Neural cell (in vitro differentiated cells): ENCODE measurements around the gene ACOT13. TPM values are rescaled to one million over a fixed set of nuclear protein-coding genes. Genes with fewer than 3 reads are reported as not detected.

Experiments
- H2AFZ ChIP-seq: fragments of 200-600, 300-800 bp; sonication (generic), shearing (Covaris generic); 2 replicates; pipeline ENCODE4 v1.6.0; 2014; ENCODE audit warnings: low read depth, mild to moderate bottlenecking, antibody characterized with exemption, low read length, moderate library complexity
- H3F3A ChIP-seq: fragments of 200-600 bp; shearing (Covaris generic); 2 replicates; pipeline ENCODE4 v1.6.1; 2016; ENCODE audit warnings: mild to moderate bottlenecking, moderate library complexity, mixed read lengths, antibody characterized with exemption, low read length; ENCODE audit not compliant: insufficient read depth, poor library complexity, severe bottlenecking
- H3K27ac ChIP-seq: fragments of 200-600, 300-800 bp; sonication (generic), shearing (Covaris generic); 2 replicates; pipeline ENCODE4 v1.5.1; 2014; ENCODE audit warnings: mild to moderate bottlenecking, low read length, moderate library complexity
- H3K27me3 ChIP-seq: fragments of 300-800, 200-600 bp; sonication (generic), shearing (Covaris generic); 2 replicates; pipeline ENCODE4 v1.6.0; 2014; ENCODE audit warnings: mild to moderate bottlenecking, low read depth, low read length, moderate library complexity; ENCODE audit not compliant: insufficient read depth
- H3K36me3 ChIP-seq: fragments of 300-800, 200-600 bp; sonication (generic), shearing (Covaris generic); 2 replicates; pipeline ENCODE4 v1.5.1; 2014; ENCODE audit warnings: mild to moderate bottlenecking, antibody characterized with exemption, low read length, moderate library complexity; ENCODE audit not compliant: insufficient read depth
- H3K4me2 ChIP-seq: fragments of 300-800, 200-600 bp; sonication (generic), shearing (Covaris generic); 2 replicates; pipeline ENCODE4 v1.6.0; 2014; ENCODE audit warnings: mild to moderate bottlenecking, low read length
- H3K4me3 ChIP-seq: fragments of 300-800, 200-600 bp; sonication (generic), shearing (Covaris generic); 2 replicates; pipeline ENCODE4 v1.5.1; 2014; ENCODE audit warnings: mild to moderate bottlenecking, low read length, moderate library complexity
- H3K79me2 ChIP-seq: fragments of 200-600 bp; shearing (Covaris generic); replicated peaks from 2 replicates; pipeline ENCODE4 v1.6.0; 2014; ENCODE audit warnings: mild to moderate bottlenecking, low read length, moderate library complexity; ENCODE audit not compliant: insufficient read depth
- H3K9ac ChIP-seq: fragments of 300-800, 200-600 bp; sonication (generic), shearing (Covaris generic); 2 replicates; pipeline ENCODE4 v1.6.1; 2016; ENCODE audit warnings: mild to moderate bottlenecking, low read length, mixed read lengths
- H3K9me2 ChIP-seq: fragments of 200-600 bp; shearing (Covaris generic); 2 replicates; pipeline ENCODE4 v1.6.1; 2016; ENCODE audit warnings: mild to moderate bottlenecking, low read length, mixed read lengths; ENCODE audit not compliant: insufficient read depth
- H3K9me3 ChIP-seq: fragments of 200-600, 300-800 bp; sonication (generic), shearing (Covaris generic); 2 replicates; pipeline ENCODE4 v1.6.1; 2016; ENCODE audit warnings: mild to moderate bottlenecking, mixed run types, low read length, moderate library complexity, mixed read lengths
- H4K20me1 ChIP-seq: fragments of 200-600 bp; shearing (Covaris generic); 2 replicates; pipeline ENCODE4 v1.6.1; 2016; ENCODE audit warnings: mild to moderate bottlenecking, mixed run types; ENCODE audit not compliant: insufficient read depth
- CTCF ChIP-seq: fragments of 450-650 bp; IDR thresholded peaks from 2 replicates; pipeline ENCODE4 v1.5.1; 2014; ENCODE audit warnings: antibody characterized with exemption, mild to moderate bottlenecking, moderate library complexity; ENCODE audit not compliant: poor library complexity, severe bottlenecking
- EP300 ChIP-seq: fragments of 450-650 bp; conservative IDR thresholded peaks from 2 replicates; pipeline ENCODE4 v1.6.1; 2014; ENCODE audit warnings: antibody characterized with exemption, mild to moderate bottlenecking, moderate library complexity; ENCODE audit not compliant: poor library complexity, severe bottlenecking
- EZH2 ChIP-seq: fragments of 200-600, 300-800 bp; shearing (Covaris generic), sonication (generic); IDR thresholded peaks from 2 replicates; pipeline ENCODE4 v1.6.1; 2014; ENCODE audit warnings: antibody characterized with exemption, low read length, borderline replicate concordance, mild to moderate bottlenecking; ENCODE audit not compliant: insufficient read depth, poor library complexity, severe bottlenecking
- MXI1 ChIP-seq: fragments of 450-650 bp; conservative IDR thresholded peaks from 2 replicates; pipeline ENCODE4 v1.6.1; 2014; ENCODE audit warnings: antibody characterized with exemption, mild to moderate bottlenecking; ENCODE audit not compliant: poor library complexity, severe bottlenecking
- POLR2AphosphoS5 ChIP-seq: IDR thresholded peaks from 2 replicates; pipeline ENCODE4 v1.6.1; 2012
- RAD21 ChIP-seq: fragments of 450-650 bp; conservative IDR thresholded peaks from 2 replicates; pipeline ENCODE4 v1.6.1; 2014; ENCODE audit warnings: antibody characterized with exemption, mild to moderate bottlenecking, moderate library complexity
- REST ChIP-seq: IDR thresholded peaks from 2 replicates; pipeline ENCODE4 v1.6.1; 2012; ENCODE audit warnings: borderline replicate concordance
- SMC3 ChIP-seq: fragments of 450-650 bp; conservative IDR thresholded peaks from 2 replicates; pipeline ENCODE4 v1.6.1; 2014; ENCODE audit warnings: antibody characterized with exemption, mild to moderate bottlenecking, moderate library complexity; ENCODE audit not compliant: poor library complexity
- TAF1 ChIP-seq: IDR thresholded peaks from 2 replicates; pipeline ENCODE4 v1.6.1; 2012; ENCODE audit warnings: low read depth
- polyA plus RNA-seq: library from polyadenylated mRNA; depleted of rRNA; stranded (reverse); fragments of >200 nt; gene quantifications from 2 replicates; pipeline ENCODE4 v1.2.3, GENCODE V29; 2014

Gene ACOT13
- polyA plus RNA-seq, 1 donor from 2014 or later, result 9.9 TPM

GRCh38 chr6:24691550-24691949 is 24.7 kb downstream of the ACOT13 start (continued):
- TF ChIP-seq SMC3 (no peak), MXI1 (no peak), TAF1 (no peak)

GRCh38 chr6:24692003-24692402 is 25.1 kb downstream of the ACOT13 start:
- Histone ChIP-seq H3K4me3 (no peak overlapping the region), H3F3A (no peaks in the 10 kb centered on the region), H3K36me3 (no peaks in the 10 kb centered on the region), H3K79me2 (no peaks in the 10 kb centered on the region), H3K4me2 (no peak overlapping the region), H3K27me3 (no peaks in the 10 kb centered on the region), H4K20me1 (no peaks in the 10 kb centered on the region), H2AFZ (no peak overlapping the region), H3K9me3 (no peaks in the 10 kb centered on the region), H3K9ac (no peak overlapping the region), H3K27ac (no peak overlapping the region), H3K9me2 (no peaks in the 10 kb centered on the region)
- TF ChIP-seq MXI1, result no peak
- TF ChIP-seq SMC3, result no peak
- no peak for TF ChIP-seq TAF1
- TF ChIP-seq EZH2, result no peak
- TF ChIP-seq POLR2AphosphoS5, result no peak
- no peak for TF ChIP-seq CTCF

GRCh38 chr6:24692415-24692814 is 25.5 kb downstream of the ACOT13 start:
- Histone ChIP-seq H4K20me1 (no peaks in the 10 kb centered on the region), H2AFZ (no peak overlapping the region), H3K79me2 (no peaks in the 10 kb centered on the region), H3F3A (no peaks in the 10 kb centered on the region), H3K27me3 (no peaks in the 10 kb centered on the region), H3K9me2 (no peaks in the 10 kb centered on the region), H3K4me2 (no peak overlapping the region), H3K9ac (no peak overlapping the region), H3K9me3 (no peaks in the 10 kb centered on the region), H3K27ac (no peak overlapping the region), H3K36me3 (no peaks in the 10 kb centered on the region), H3K4me3 (no peak overlapping the region)
- TF ChIP-seq REST (no peak), MXI1 (no peak), TAF1 (no peak), EP300 (no peak), RAD21 (no peak), POLR2AphosphoS5 (no peak), CTCF (no peak), SMC3 (no peak), EZH2 (no peak)
